Fibroblast of lung (primary cell): ENCODE data around the gene ANKAR. TPM values are rescaled to one million over a fixed set of nuclear protein-coding genes. Genes with fewer than 3 reads are reported as not detected.

Source experiments
- DNase-seq, 2 donors: peaks; one replicate each; pipeline versions ENCODE4 v3.0.0 to v3.0.0-alpha.2; 2010; ENCODE audit warnings: low read depth in 2 of 2
- H2AFZ ChIP-seq: 2 replicates; pipeline ENCODE4 v1.5.1; 2012; ENCODE audit warnings: low read length, control low read depth, inconsistent platforms
- H3K27ac ChIP-seq: 2 replicates; pipeline ENCODE4 v1.5.1; 2011; ENCODE audit warnings: low read length, control low read depth; ENCODE audit not compliant: insufficient read depth
- H3K27me3 ChIP-seq: 2 replicates; pipeline ENCODE4 v1.5.1; 2011; ENCODE audit warnings: mild to moderate bottlenecking, low read length; ENCODE audit not compliant: control insufficient read depth, insufficient read depth
- H3K36me3 ChIP-seq: 2 replicates; pipeline ENCODE4 v1.5.1; 2011; ENCODE audit warnings: low read length; ENCODE audit not compliant: control insufficient read depth, insufficient read depth
- H3K4me1 ChIP-seq: 2 replicates; pipeline ENCODE4 v1.5.1; 2011; ENCODE audit warnings: low read length; ENCODE audit not compliant: control insufficient read depth, insufficient read depth; ENCODE audit errors: extremely low read depth
- H3K4me2 ChIP-seq: 2 replicates; pipeline ENCODE4 v1.5.1; 2011; ENCODE audit warnings: low read length, control low read depth; ENCODE audit not compliant: insufficient read depth; ENCODE audit errors: extremely low read depth
- H3K4me3 ChIP-seq, 4 experiments: fragments of 200-600 bp in 1 of 4; sonication (generic) in 1 of 4; replicated peaks in 1 of 4; 2 replicates each; pipeline ENCODE4 v1.5.1; 2011 to 2016; ENCODE audit warnings: low read length in 4 of 4, low read depth in 3 of 4, mild to moderate bottlenecking in 3 of 4, control low read depth in 2 of 4, inconsistent platforms in 1 of 4, mixed read lengths in 1 of 4; ENCODE audit not compliant: insufficient read depth in 1 of 4; ENCODE audit errors: control extremely low read depth in 1 of 4
- H3K79me2 ChIP-seq: 2 replicates; pipeline ENCODE4 v1.5.1; 2012; ENCODE audit warnings: mild to moderate bottlenecking, low read length, inconsistent platforms; ENCODE audit not compliant: control insufficient read depth, insufficient read depth
- H3K9ac ChIP-seq: 2 replicates; pipeline ENCODE4 v1.5.1; 2011; ENCODE audit warnings: mild to moderate bottlenecking, low read length, control low read depth; ENCODE audit not compliant: insufficient read depth
- H3K9me3 ChIP-seq: 2 replicates; pipeline ENCODE4 v1.5.1; 2012; ENCODE audit warnings: low read depth, low read length; ENCODE audit not compliant: control insufficient read depth, insufficient read depth
- H4K20me1 ChIP-seq: 2 replicates; pipeline ENCODE4 v1.5.1; 2011; ENCODE audit warnings: low read length; ENCODE audit not compliant: control insufficient read depth, insufficient read depth; ENCODE audit errors: extremely low read depth
- CTCF ChIP-seq, 2 donors: IDR thresholded peaks in 1 of 2; conservative IDR thresholded peaks in 1 of 2; 1 replicate in 1 of 2; 2 replicates in 1 of 2; pipeline ENCODE4 v1.5.1; 2011 to 2012; ENCODE audit warnings: low read length in 2 of 2, control low read depth in 1 of 2, inconsistent platforms in 1 of 2, low read depth in 1 of 2, mild to moderate bottlenecking in 1 of 2
- EZH2 ChIP-seq: IDR thresholded peaks from 2 replicates; pipeline ENCODE4 v1.5.1; 2012; ENCODE audit warnings: low read length, control low read depth, mild to moderate bottlenecking; ENCODE audit errors: missing control alignments
- polyA plus RNA-seq, 2 donors: library from polyadenylated mRNA; depleted of rRNA in 1 of 2; stranded (reverse) in 1 of 2; unstranded in 1 of 2; fragments of >200 nt; gene quantifications; 2 replicates each; pipeline ENCODE4 v1.2.1, GENCODE V29; 2011 to 2012; ENCODE audit warnings: missing spikeins in 1 of 2
- total RNA-seq: library from RNA; depleted of rRNA; stranded (reverse); fragments of >200 nt; gene quantifications from 2 replicates; pipeline ENCODE4 v1.2.1, GENCODE V29; 2014

ANKAR gene
- total and polyA plus RNA-seq, 2 donors (not counting 1 experiment from before 2014, with no cell fraction given), result 2.1 to 11.7 TPM

- Histone ChIP-seq H4K20me1 (no peaks in the 10 kb centered on the region), H3K4me2 (no peak overlapping the region), H3K79me2 (no peaks in the 10 kb centered on the region), H3K4me1 (no peaks in the 10 kb centered on the region), H3K9me3 (no peaks in the 10 kb centered on the region), H3K9ac (no peak overlapping the region), H3K27ac (no peak overlapping the region), H3K27me3 (no peaks in the 10 kb centered on the region), H3K36me3 (no peaks in the 10 kb centered on the region), H3K4me3 (no peak overlapping the region), H2AFZ (no peak overlapping the region)
- no peak for TF ChIP-seq CTCF (conservative IDR thresholded peaks at IDR 0.05 in 1 of 2, IDR thresholded peaks at IDR 0.05 in 1 of 2; ENCODE audit: low read depth in 1 of 2, low read length in 2 of 2)
- no peak for TF ChIP-seq EZH2
- DNase-seq, result no peak
Measured at GRCh38 chr2:189638301-189639006, 36.0 kb upstream of the ANKAR start.

- DNase-seq, result peak in 1 of 2 donors; percentile 27
- TF ChIP-seq CTCF (conservative IDR thresholded peaks at IDR 0.05 in 1 of 2, IDR thresholded peaks at IDR 0.05 in 1 of 2; ENCODE audit: low read depth in 1 of 2, low read length in 2 of 2) (no peak), EZH2 (no peak)
- Histone ChIP-seq H3K9me3 (no peaks in the 10 kb centered on the region), H3K9ac (no peak overlapping the region), H3K79me2 (no peaks in the 10 kb centered on the region), H3K4me2 (no peak overlapping the region), H3K4me3 (no peak overlapping the region), H3K27ac (no peak overlapping the region), H3K36me3 (no peaks in the 10 kb centered on the region), H3K27me3 (no peaks in the 10 kb centered on the region), H2AFZ (no peak overlapping the region), H3K4me1 (no peaks in the 10 kb centered on the region), H4K20me1 (no peaks in the 10 kb centered on the region)
Measured at GRCh38 chr2:189639007-189639609, 35.4 kb upstream of the ANKAR start.

- Histone ChIP-seq H2AFZ (no peak overlapping the region), H3K36me3 (no peaks in the 10 kb centered on the region), H3K27me3 (no peaks in the 10 kb centered on the region), H4K20me1 (no peaks in the 10 kb centered on the region), H3K9me3 (no peaks in the 10 kb centered on the region), H3K27ac (no peak overlapping the region), H3K4me1 (no peaks in the 10 kb centered on the region), H3K4me2 (no peak overlapping the region), H3K9ac (no peak overlapping the region), H3K79me2 (no peaks in the 10 kb centered on the region), H3K4me3 (no peak overlapping the region)
- TF ChIP-seq CTCF (conservative IDR thresholded peaks at IDR 0.05 in 1 of 2, IDR thresholded peaks at IDR 0.05 in 1 of 2; ENCODE audit: low read depth in 1 of 2, low read length in 2 of 2), result no peak
- TF ChIP-seq EZH2, result no peak
- DNase-seq, result no peak
Measured at GRCh38 chr2:189641002-189641401, 33.5 kb upstream of the ANKAR start.
